Liver (tissue), 3 donors: ENCODE data around the gene POGK.

Experiments used
- FOXA2 ChIP-seq: IDR thresholded peaks from 2 replicates; pipeline ENCODE4 v1.6.1; 2016; ENCODE audit warnings: antibody characterized with exemption
- JUND ChIP-seq, 2 donors: IDR thresholded peaks; 2 replicates each; pipeline ENCODE4 v1.6.1; 2016; ENCODE audit warnings: antibody characterized with exemption in 2 of 2
- MAX ChIP-seq: IDR thresholded peaks from 2 replicates; pipeline ENCODE4 v1.6.1; 2016; ENCODE audit warnings: antibody characterized with exemption
- RAD21 ChIP-seq, 2 donors: IDR thresholded peaks; 2 replicates each; pipeline ENCODE4 v1.6.1; 2016; ENCODE audit warnings: antibody characterized with exemption in 2 of 2, mild to moderate bottlenecking in 2 of 2
- YY1 ChIP-seq: IDR thresholded peaks from 2 replicates; pipeline ENCODE4 v1.6.1; 2016; ENCODE audit warnings: antibody characterized with exemption, mild to moderate bottlenecking
- TF ChIP-seq, protein P1 (sequence below): fragments of 150-350 bp; IDR thresholded peaks from 2 replicates; pipeline ENCODE4 v1.5.1; 2017; ENCODE audit warnings: improper control_type of control experiment, low read depth, low read length; ENCODE audit not compliant: missing input control
- TF ChIP-seq, protein P2 (sequence below): IDR thresholded peaks from 2 replicates; pipeline ENCODE4 v1.6.1; 2016; ENCODE audit warnings: antibody characterized with exemption
- donor health status: healthy.
- donor health status: healthy.

GRCh38 chr1:166808952-166809351, 30.3 kb upstream of the POGK start:
- TF ChIP-seq, protein P1, sequence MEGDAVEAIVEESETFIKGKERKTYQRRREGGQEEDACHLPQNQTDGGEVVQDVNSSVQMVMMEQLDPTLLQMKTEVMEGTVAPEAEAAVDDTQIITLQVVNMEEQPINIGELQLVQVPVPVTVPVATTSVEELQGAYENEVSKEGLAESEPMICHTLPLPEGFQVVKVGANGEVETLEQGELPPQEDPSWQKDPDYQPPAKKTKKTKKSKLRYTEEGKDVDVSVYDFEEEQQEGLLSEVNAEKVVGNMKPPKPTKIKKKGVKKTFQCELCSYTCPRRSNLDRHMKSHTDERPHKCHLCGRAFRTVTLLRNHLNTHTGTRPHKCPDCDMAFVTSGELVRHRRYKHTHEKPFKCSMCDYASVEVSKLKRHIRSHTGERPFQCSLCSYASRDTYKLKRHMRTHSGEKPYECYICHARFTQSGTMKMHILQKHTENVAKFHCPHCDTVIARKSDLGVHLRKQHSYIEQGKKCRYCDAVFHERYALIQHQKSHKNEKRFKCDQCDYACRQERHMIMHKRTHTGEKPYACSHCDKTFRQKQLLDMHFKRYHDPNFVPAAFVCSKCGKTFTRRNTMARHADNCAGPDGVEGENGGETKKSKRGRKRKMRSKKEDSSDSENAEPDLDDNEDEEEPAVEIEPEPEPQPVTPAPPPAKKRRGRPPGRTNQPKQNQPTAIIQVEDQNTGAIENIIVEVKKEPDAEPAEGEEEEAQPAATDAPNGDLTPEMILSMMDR: no peak
- TF ChIP-seq YY1 (no peak), JUND (IDR thresholded peaks at IDR 0.05) (no peak), MAX (no peak), RAD21 (IDR thresholded peaks at IDR 0.05) (no peak), FOXA2 (no peak)
- TF ChIP-seq, protein P2, sequence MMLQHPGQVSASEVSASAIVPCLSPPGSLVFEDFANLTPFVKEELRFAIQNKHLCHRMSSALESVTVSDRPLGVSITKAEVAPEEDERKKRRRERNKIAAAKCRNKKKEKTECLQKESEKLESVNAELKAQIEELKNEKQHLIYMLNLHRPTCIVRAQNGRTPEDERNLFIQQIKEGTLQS: no peak
